CD4-positive, alpha-beta T cell treated with Interferon alpha-2 for 1 hour (primary cell): Measurements from ENCODE around the gene NHLRC4.
A peak's percentile ranks its signal among the peaks of the same experiment; 100 is the strongest.

Source experiments
- DNase-seq, 2 donors: peaks; one replicate each; pipeline ENCODE4 v3.0.0-alpha.2; 2020 to 2022

The NHLRC4 gene

DNA sequence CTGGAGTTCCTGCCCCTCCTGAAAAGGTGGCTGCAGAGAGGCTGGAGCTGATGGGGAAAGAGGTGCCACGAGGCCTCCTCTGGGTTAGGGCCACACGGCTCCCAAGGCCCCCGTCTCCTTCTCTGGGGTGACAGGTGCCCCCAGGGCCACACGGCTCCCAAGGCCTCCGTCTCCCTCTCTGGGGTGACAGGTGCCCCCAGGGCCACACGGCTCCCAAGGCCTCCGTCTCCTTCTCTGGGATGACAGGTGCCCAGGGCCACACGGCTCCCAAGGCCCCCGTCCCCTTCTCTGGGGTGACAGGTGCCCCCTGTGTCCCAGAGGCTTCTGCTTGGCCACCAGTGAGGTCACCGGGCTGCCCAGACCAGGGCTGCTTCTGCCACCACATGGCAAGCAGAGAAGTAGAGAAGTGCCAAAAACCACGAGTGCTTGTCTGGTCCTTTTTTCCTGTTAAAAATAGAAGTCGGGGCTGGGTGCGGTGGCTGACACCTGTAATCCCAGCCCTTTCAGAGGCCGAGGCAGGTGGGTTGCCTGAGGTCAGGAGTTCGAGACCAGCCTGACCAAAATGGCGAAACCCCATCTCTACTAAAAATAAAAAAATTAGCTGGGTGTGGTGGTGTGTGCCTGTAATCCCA, 35.2 kb upstream of the NHLRC4 start:
- DNase-seq: no peak

DNA sequence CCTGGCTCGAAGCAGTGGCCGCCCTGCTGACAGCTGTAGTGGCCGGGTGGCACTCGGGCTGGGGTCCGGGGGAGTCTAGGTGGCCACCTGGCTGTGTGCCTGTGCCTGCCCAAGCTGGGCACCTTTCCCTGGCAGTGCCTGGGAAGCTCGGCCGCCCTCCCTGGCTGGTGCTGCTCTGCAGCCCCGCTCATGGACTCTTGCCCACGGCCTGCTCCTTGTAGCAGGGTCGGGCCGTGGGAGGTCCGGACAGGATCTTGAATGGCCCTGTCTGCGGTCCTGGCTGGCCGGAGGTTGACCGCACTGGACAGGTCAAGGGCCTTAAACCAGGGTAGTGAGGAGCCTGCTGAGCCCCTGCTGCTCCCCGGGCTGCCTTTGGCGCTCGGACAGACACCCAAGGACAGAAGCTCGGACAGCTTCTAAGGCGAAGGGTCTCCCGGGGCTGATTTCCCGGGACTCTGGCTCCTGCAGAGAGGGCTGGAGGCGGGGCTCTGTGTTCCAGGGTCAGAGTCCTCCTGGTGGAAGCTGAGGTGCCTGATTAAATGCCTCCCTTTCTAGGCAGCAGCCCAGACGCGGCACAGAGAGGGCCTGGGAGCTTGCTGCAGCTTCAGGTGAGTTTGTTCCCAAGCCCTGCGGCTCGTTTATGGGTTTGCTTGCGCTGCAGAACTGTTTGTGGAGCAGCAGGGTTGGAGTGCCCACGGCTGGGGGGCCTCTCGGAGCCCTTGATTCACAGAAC, 33.2 kb upstream of the NHLRC4 start:
- no peak for DNase-seq

- DNase-seq: no peak
Measured at GRCh38 chr16:534135-534534, 32.7 kb upstream of the NHLRC4 start.

DNA sequence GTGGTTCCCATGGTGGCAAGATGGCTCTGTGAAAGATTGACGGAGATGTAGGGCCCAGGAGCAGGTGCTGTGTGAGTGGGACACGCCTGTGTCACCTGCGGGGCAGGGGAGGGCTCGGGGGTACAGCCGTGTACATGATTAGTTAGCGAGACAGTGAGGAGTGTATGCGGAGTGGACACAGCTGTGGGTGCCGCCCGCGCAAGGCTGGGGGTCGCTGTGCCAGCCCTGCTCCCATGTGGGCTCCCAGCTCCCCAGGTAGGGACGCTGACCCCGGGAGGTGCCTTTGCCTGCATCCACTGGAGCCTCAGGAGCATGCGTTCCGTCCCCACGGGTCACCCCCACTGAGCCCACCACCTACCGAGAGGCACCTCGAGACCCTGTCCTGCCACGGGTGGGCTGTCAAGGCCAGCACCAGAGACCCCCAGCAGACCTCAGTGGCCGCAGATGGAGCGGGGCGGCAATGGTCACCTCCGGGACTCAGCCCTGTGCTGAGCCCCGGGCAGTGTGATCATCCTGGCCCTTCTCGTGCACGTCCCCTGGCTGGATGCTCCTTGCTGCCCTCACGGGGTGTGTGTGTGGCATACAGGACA, 31.9 kb upstream of the NHLRC4 start:
- DNase-seq: no peak

- DNase-seq: no peak
Measured at GRCh38 chr16:535446-536405, 31.1 kb upstream of the NHLRC4 start.

DNA sequence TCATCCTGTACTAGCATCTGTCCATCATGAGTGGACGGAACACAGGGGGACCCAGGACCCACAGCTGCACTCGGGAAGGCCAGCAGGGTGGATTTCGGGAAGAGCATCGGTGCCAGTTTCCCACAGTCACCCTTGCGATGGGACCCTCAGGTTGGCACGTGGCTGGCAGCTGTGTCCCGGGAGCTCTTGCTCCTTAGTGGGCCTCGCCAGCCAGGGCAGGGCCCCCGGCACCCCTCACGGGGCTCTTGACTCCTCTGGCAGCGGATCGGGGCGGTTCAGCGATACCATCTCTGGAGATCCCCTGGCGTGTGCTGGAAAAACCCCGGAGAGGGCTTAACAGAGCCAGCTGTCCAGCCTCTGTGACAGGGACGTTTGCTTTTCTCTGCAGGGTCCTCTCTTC, 30.1 kb upstream of the NHLRC4 start:
- DNase-seq: no peak

DNA sequence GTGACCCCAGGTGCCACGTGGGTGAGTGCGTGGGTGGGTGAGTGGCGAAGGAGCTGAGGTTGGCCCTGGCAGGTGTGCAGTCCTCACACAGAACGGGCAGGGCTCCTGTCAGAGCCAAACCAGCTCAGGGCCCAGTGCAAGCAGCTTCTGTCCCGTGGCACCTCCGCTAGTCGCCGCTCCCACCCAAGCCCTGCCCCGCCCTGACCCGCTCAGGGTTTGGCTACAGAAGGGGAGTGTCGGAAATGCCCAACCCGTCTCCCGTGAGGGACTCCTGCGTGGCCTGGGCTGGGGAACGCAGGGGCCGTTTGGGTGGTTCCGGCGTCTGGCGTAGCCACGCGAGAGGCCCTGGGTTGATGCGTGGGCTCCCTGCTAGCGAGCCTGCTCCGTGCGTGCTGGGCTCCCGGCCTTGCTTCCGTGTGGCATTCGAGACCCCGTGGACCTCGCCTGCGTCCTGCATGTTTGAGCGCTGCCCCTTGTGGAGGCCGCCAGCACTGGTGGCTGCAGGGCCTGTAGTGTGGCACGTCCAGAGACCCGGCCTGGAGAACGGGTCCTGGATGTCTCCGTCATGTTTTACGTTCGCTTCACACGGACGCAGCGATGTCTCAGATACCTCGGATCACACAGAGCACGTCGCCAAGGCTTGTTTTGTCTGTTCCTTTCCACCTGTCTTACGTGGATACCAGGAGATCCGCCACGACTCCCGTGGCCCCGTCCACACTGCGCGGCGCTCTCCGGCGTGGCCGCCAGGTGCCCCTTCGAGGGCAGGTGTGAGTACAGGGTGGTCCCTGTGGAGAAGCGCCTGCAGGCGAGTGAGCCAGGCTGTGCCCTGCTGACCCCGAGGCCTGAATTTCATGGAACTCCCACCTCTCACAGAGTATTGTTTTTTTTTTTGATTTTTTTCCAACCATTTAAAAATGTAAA, 29.1 kb upstream of the NHLRC4 start:
- DNase-seq: no peak

DNA sequence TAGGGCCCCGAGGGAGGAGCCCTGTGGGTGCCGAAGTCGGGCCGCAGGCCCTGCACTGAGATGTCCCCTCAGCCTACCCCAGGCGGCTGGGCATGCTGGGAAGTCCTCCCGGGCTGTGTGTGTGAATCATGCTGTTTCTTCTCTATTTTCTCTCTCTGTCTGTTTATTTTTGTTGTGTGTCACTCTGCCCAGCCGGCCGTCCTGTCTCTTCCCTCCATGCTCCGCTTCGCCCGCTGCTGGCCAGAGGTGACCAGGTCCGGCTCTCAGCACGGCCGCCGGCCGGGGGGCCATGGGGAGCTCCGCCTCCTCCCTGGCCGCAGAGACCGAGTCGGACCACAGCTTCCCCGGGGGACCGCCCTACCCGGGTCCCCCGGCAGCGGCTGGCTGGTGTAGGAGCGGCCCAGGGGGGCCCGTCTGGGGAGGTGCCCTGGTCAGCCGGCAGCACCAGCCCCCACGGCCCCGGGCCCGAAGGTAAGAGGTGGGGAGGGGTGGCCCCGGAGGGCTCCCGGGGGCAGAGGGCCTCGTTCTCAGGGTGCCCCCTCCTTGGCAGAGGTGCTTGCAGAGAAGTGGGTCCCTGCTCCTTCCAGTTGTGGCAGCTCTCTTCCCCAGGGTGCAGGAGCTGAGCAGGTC, 26.8 kb upstream of the NHLRC4 start:
- DNase-seq: no peak

DNA sequence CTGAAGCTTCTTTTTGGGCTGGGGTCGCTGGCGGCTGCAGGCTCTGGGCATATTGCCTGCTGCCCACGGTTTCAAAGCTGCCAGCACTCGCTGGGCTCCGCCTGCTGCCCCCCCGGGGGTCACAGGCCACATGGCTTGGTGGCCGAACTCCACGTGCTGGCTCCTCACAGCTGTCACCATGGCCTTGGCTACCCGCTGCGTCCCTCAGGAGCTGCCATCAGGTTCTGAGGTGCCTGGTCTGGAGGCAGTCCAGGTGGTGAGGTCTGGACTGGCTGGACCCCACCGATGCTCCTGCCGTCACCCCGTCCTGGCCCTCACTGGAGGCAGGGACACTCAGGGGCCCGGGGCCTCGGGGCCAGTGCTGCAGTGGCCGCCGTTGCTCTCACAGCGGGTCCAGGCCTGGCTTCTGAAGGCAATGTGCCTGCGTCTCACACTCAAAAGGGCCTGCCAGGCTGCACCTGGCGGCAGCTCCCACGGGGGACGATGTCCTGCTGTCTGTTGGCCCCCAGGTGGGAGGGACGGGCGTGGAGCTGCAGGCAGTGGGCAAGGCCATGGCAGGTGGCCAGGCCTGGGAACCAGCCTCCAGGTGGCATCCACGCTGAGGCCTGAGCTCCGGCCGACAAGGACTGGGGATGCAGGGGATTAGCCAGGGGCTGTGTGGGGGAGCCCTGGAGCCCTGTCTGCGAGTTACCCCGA, 26.0 kb upstream of the NHLRC4 start:
- no peak for DNase-seq

DNA sequence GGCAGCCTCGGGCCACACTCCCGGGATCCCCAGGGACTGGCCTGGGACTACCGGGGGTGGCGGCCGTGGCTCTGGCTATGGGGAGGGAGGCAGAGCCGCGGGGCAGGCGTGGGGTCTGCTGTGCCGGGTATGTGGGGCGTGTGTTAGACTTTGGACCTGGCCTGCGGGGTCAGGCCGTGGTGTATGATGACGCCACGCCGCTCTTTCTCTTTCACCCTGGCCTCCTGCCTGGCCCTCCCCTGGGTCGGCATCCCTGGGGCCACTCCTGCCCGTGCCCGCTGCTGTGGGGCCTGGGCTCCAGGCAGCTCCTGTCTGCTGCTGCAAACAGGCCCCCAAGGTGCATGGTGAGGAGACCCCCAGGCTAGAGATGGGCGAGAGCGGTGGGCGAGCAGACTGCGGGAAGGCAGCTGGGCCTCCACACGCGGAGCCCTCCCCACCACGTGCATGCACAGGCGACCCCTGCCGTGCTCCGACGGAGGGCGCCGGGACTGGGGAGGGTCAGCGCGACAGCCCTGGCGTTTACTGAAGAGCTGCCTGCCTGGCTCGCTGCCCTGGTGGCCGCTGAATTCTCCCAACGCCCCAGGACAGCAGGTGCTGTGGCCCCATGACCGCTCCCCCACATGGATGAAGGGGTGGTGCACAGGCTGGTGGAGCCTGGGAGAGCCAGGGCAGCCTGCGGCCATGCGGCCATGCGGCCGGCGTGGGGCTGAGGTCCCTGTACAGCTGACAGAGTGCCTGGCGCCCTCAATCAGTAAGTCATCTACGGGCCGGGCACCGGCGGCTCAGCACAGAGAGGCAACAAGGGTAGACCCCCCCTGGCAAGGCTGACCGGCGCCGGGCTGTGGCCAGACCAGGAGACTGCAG, 23.3 kb upstream of the NHLRC4 start:
- DNase-seq: no peak

DNA sequence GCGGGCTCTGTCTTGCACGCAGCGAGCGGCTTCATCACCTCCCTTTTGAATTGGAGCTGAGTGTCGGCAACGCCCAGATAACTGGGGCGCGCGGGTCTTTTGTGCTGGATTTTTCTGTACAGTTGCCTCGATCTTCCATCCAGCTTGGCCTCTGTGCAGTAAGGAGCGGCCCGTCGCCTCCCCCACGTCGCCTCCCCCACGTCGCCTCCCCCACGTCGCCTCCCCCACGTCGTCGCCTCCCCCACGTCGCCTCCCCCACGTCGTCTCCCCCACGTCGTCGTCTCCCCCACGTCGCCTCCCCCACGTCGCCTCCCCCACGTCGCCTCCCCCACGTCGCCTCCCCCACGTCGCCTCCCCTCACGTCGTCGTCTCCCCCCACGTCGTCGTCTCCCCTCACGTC, 22.3 kb upstream of the NHLRC4 start:
- DNase-seq: no peak

- peak; percentile 51 to 56 for DNase-seq
Measured at GRCh38 chr16:546909-547770, 19.7 kb upstream of the NHLRC4 start.

- DNase-seq: no peak
Measured at GRCh38 chr16:548586-548985, 18.2 kb upstream of the NHLRC4 start.

GRCh38 chr16:549544-550263, 17.1 kb upstream of the NHLRC4 start:
- no peak for DNase-seq

DNA sequence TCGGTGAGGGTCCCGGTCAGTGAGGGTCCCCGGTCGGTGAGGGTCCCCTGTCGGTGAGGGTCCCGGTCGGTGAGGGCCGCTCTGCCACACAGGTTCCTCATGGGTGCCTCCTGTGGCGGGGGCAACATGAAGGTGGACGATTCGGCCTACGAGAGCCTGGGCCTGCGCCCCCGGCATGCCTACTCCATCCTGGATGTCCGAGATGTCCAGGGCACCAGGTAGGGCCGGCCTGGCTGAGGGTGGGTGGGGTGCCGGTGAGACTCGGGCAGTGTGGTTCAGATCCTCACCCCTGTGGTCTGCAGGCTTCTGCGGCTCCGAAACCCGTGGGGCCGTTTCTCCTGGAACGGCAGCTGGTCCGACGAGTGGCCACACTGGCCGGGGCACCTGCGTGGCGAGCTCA, 15.6 kb upstream of the NHLRC4 start:
- DNase-seq: no peak

- DNase-seq: no peak
Measured at GRCh38 chr16:552171-552570, 14.6 kb upstream of the NHLRC4 start.

- no peak for DNase-seq
Measured at GRCh38 chr16:553601-554296, 13.1 kb upstream of the NHLRC4 start.

DNA sequence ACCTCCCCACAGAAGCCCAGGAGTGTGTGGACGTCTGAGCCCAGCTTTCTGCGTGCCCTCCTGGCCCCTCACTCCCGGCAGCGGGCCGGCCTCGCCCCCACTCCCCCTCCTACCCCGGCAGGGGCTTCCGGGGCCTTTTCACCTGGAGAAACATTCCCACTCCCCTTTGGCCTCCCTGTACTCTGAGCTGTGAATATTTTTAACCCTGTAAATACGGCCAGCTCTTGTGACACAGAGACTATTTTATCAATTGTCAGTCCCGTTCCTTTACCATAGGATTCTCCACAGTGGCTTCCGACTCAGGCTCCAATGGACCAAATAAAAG, 12.5 kb upstream of the NHLRC4 start:
- no peak for DNase-seq
